HG02885 (cell line): Measurements from ENCODE around the gene BICC1.

Experiments used
- ATAC-seq: cut with Tn5 transposase; IDR thresholded peaks from one replicate; pipeline ENCODE4 v1.9.1; 2021; ENCODE audit warnings: mild to moderate bottlenecking; ENCODE audit not compliant: unreplicated experiment, poor library complexity

Gene BICC1

GRCh38 chr10:58734116-58734515 is 221.4 kb downstream of the BICC1 start:
- no peak for ATAC-seq

- ATAC-seq, result no peak
Measured at GRCh38 chr10:58734664-58735063, 222.0 kb downstream of the BICC1 start.

GRCh38 chr10:58735087-58735486 is 222.4 kb downstream of the BICC1 start:
- no peak for ATAC-seq

GRCh38 chr10:58740620-58741369 is 228.1 kb downstream of the BICC1 start:
- no peak for ATAC-seq

GRCh38 chr10:58741673-58742072 is 229.0 kb downstream of the BICC1 start:
- no peak for ATAC-seq

- ATAC-seq, result no peak
Measured at GRCh38 chr10:58742141-58742540, 229.5 kb downstream of the BICC1 start.

- ATAC-seq, result no peak
Measured at GRCh38 chr10:58743466-58744115, 230.9 kb downstream of the BICC1 start.

- no peak for ATAC-seq
Measured at GRCh38 chr10:58746474-58747185, 234.0 kb downstream of the BICC1 start.

- ATAC-seq, result no peak
Measured at GRCh38 chr10:58747687-58748086, 235.0 kb downstream of the BICC1 start.

- no peak for ATAC-seq
Measured at GRCh38 chr10:58752665-58753064, 240.0 kb downstream of the BICC1 start.

- no peak for ATAC-seq
Measured at GRCh38 chr10:58753425-58753824, 240.8 kb downstream of the BICC1 start.

GRCh38 chr10:58754469-58755339 is 242.0 kb downstream of the BICC1 start:
- no peak for ATAC-seq

- no peak for ATAC-seq
Measured at GRCh38 chr10:58755340-58755610, 242.6 kb downstream of the BICC1 start.

GRCh38 chr10:58755677-58756076 is 243.0 kb downstream of the BICC1 start:
- ATAC-seq, result no peak

- no peak for ATAC-seq
Measured at GRCh38 chr10:58756130-58756719, 243.6 kb downstream of the BICC1 start.

- ATAC-seq, result no peak
Measured at GRCh38 chr10:58757352-58758065, 244.8 kb downstream of the BICC1 start.

- ATAC-seq, result no peak
Measured at GRCh38 chr10:58758321-58758720, 245.6 kb downstream of the BICC1 start.

GRCh38 chr10:58764087-58764747 is 251.5 kb downstream of the BICC1 start:
- no peak for ATAC-seq

- ATAC-seq, result no peak
Measured at GRCh38 chr10:58765910-58766309, 253.2 kb downstream of the BICC1 start.
